ENCODE data around the gene RELN. TPM values are rescaled to one million over a fixed set of nuclear protein-coding genes. Genes with fewer than 3 reads are reported as not detected.

RELN gene
- total and polyA plus RNA-seq, 2 of the 13 experiments (the other 11 are each of a cell fraction or from before 2014, with no cell fraction given), result 315 to 332 TPM

DNA sequence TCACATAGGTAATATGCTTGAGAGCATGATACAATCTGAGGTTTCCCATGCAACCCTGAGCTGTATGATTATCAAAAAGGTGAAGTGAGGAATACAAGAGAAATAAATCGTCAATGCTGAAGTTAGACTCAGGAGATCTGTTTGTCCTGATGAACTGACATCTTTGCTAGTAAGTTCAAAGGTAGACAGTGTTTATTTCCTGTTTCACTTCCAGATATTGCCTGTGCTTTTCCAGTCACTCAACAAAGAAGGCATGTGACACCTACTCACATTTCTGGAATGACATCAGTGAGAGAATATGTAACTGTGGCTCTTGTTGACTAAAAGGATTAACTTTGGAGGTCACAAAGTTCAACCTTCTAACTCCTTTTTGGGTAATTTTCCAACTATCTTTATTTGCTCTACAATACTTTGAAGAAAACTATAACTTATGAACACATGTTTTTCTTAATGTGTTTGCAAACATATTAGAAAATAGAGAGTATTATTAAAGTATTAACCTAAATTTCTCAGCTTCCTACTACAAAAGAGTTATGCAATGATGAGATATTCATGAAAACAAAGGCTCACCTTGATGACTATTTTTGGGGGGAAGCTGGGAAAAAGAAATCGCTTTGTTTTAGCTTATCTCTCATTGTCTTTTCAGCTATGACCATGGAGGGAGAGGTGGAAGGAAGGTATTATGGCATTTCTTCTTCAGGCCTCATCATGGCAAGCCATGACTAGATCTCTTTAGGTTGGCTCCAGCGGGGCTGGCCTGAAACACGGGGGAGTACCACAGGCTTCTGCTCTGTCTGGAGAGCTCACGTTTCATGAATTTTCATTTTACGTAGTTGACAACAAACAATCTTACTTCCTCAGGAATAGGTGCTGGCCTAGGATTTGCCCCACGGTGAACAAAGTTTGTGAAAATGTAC is 328.7 kb downstream of the RELN start (continued):
- TF ChIP-seq ZNF407 (CRISPR knock-in tag; IDR thresholded peaks at IDR 0.05; ENCODE audit: not compliant biosample characterization), result no peak
- TF ChIP-seq MEIS1 (CRISPR knock-in tag; IDR thresholded peaks at IDR 0.05; ENCODE audit: borderline replicate concordance), result peak; percentile 81; the same call in 1 of the 2 replicates
- TF ChIP-seq ZFAT (CRISPR knock-in tag; conservative IDR thresholded peaks at IDR 0.05), result no peak
- TF ChIP-seq ATRX (CRISPR knock-in tag; IDR thresholded peaks at IDR 0.05; ENCODE audit: borderline replicate concordance), result no peak
- TF ChIP-seq GATA4 (IDR thresholded peaks at IDR 0.05; ENCODE audit: borderline replicate concordance, low read depth), result peak; percentile 96
- no peak for TF ChIP-seq CHCHD3 (CRISPR knock-in tag; IDR thresholded peaks at IDR 0.05)
- no peak for TF ChIP-seq ZNF737 (CRISPR knock-in tag; IDR thresholded peaks at IDR 0.05; ENCODE audit: borderline replicate concordance)
- TF ChIP-seq ZNF563 (CRISPR knock-in tag; IDR thresholded peaks at IDR 0.05), result no peak
- TF ChIP-seq ZNF414 (CRISPR knock-in tag; IDR thresholded peaks at IDR 0.05), result peak; percentile 83; the same call in 1 of the 2 replicates
- TF ChIP-seq REPIN1 (CRISPR knock-in tag; IDR thresholded peaks at IDR 0.05; ENCODE audit: borderline replicate concordance, low read depth), result peak; percentile 86; the same call in 1 of the 2 replicates
- no peak for TF ChIP-seq ZNF138 (CRISPR knock-in tag; IDR thresholded peaks at IDR 0.05; ENCODE audit: low read depth)
- TF ChIP-seq ZNF766 (CRISPR knock-in tag; IDR thresholded peaks at IDR 0.05; ENCODE audit: borderline replicate concordance), result no peak
- peak; percentile 27; the same call in 1 of the 2 replicates for TF ChIP-seq ZNF292 (CRISPR knock-in tag; IDR thresholded peaks at IDR 0.05; ENCODE audit: borderline replicate concordance, low read depth)
- TF ChIP-seq ZNF10 (CRISPR knock-in tag; IDR thresholded peaks at IDR 0.05; ENCODE audit: borderline replicate concordance, low read depth), result no peak
- TF ChIP-seq U2AF1 (optimal IDR thresholded peaks at IDR 0.05; ENCODE audit: low read depth, low read length), result no peak
- TF ChIP-seq TMF1 (CRISPR knock-in tag; IDR thresholded peaks at IDR 0.05; ENCODE audit: low read depth), result no peak
- TF ChIP-seq TRIM24 (CRISPR knock-in tag; IDR thresholded peaks at IDR 0.05), result 0 out of 2 replicates have a peak, but pooled peaks have one; percentile 42
- TF ChIP-seq ZNF30 (CRISPR knock-in tag; IDR thresholded peaks at IDR 0.05), result no peak
- TF ChIP-seq HDAC2 (CRISPR knock-in tag; IDR thresholded peaks at IDR 0.05), result peak; percentile 97
- no peak for TF ChIP-seq GLI4 (CRISPR knock-in tag; IDR thresholded peaks at IDR 0.05; ENCODE audit: borderline replicate concordance)
- TF ChIP-seq ZNF652 (CRISPR knock-in tag; IDR thresholded peaks at IDR 0.05; ENCODE audit: borderline replicate concordance, low read depth), result 0 out of 2 replicates have a peak, but pooled peaks have one; percentile 39
